GM12874 (cell line): Measurements from ENCODE around the gene BCDIN3D.

ENCODE experiments used
- TF ChIP-seq, protein P1 (sequence below): IDR thresholded peaks from 2 replicates; pipeline ENCODE4 v1.5.1; 2011; ENCODE audit warnings: low read depth, mild to moderate bottlenecking, control low read depth, low read length, moderate library complexity; ENCODE audit not compliant: insufficient read depth

The BCDIN3D gene

DNA sequence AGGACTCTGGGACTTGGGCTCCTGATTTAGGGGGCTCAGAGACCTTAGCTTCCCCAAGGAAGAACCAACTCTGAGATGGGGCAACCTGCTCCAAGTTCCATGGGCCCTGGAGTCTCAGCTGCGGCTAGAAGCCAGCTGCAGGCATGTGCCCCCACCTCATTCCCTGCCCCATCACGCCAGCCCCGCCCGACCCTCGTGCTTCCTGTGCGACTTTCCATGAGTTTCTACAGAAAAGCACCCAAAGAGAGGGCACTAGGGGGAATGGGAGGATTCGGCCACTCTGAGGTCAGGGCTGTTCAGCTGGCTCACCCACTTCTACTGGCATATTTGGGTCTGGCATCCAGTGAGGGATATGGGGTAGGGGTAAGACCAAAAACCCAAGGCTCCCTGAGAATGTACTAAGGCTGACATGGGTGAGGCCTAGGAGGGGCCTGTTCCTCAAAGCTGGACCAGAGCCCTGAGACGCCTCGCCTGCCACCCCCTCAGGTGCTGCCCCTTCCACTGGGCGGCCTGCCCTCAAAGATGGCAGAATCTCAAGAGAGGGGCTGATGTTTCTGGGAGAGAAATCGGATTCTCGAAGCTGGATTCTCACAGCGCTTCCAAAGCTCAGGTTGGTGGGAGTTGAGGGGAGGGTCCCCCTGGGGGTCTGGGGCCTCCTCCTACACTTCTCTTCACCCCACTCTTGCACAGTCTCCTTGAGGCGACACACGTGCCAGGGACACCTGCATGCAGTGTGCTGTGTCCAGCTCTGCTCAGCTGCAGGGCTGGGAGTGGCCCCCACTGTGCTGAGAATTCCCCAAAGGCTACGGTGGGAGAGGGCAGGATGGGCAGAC lies 38.7 kb upstream of the BCDIN3D start:
- TF ChIP-seq, protein P1, sequence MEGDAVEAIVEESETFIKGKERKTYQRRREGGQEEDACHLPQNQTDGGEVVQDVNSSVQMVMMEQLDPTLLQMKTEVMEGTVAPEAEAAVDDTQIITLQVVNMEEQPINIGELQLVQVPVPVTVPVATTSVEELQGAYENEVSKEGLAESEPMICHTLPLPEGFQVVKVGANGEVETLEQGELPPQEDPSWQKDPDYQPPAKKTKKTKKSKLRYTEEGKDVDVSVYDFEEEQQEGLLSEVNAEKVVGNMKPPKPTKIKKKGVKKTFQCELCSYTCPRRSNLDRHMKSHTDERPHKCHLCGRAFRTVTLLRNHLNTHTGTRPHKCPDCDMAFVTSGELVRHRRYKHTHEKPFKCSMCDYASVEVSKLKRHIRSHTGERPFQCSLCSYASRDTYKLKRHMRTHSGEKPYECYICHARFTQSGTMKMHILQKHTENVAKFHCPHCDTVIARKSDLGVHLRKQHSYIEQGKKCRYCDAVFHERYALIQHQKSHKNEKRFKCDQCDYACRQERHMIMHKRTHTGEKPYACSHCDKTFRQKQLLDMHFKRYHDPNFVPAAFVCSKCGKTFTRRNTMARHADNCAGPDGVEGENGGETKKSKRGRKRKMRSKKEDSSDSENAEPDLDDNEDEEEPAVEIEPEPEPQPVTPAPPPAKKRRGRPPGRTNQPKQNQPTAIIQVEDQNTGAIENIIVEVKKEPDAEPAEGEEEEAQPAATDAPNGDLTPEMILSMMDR: no peak

DNA sequence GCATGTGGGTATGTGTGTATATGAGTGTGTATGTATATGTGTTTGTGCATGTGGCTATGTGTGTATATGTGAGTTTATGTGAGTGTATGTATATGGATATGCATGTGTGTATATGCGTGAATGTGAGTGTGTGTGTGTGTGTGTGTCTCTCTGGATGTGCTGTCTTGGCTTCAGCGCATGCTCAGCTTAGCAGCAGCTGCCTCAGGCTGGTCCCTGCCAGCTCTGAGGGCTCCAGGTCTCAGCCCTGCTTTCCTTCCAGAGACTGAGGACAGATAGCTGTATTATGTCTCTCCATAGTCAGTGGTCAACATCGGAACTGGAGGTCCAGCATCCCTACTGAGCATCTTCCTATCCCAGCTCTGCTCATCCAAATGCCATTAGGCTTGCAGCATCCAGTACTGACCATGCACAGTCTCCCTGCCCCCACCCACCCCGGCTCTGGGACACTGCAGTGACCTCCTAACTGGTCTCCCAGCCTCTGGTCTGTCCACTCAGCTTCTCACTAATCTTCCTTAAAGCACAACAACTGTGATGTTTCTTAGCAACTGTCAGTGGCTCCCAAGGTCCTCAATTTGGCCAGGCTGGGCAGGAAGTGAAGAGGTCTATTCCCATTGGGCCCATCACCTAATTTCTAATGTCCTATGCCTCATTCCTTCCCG lies 38.0 kb upstream of the BCDIN3D start:
- TF ChIP-seq, protein P1: no peak

GRCh38 chr12:49878021-49878420 lies 35.1 kb upstream of the BCDIN3D start:
- TF ChIP-seq, protein P1: no peak

DNA sequence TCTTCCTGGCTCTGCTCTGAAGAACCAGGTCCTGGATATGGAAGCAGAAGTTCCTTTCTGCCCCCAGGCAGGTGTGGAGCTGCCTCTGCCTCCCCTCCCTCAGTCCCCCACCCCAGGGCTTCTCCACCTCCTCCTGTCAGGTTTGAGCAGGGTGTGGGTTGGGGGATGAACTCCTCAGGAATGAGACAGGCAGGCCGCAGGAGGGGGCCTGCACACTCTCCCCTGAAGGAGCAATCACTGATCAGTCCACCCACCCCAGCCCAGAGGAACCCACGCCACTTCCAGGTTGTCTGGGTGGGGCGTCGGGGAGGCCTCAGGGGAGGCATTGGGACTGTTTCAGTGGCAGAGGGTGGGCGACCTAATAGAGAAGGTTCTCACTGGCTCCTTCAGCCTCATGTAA lies 34.2 kb upstream of the BCDIN3D start:
- TF ChIP-seq, protein P1: no peak

DNA sequence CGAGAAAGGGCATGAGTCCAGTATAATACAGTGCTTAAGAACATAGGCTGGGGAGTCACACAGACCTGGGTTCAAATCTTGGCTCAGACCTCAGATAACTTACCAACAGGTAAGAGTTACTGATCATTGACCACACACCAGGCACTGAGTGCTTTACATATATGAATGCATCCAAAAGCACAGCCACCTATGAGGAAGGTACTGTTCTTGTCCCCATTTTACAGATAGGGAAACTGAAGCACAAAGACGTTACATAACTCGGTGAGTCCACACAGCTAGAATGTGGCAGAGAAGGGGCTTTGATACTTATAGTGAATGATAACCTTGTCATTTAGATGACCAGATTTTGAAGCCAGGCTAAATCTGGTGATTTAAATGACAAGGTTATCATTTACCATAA lies 33.2 kb upstream of the BCDIN3D start:
- TF ChIP-seq, protein P1: no peak

- TF ChIP-seq, protein P1: no peak
These were observed 32.3 kb upstream of the BCDIN3D start for GRCh38 chr12:49875115-49875720.

GRCh38 chr12:49874142-49874897 lies 31.4 kb upstream of the BCDIN3D start:
- TF ChIP-seq, protein P1: no peak
